Measurements from ENCODE around the gene JCAD. TPM values are rescaled to one million over a fixed set of nuclear protein-coding genes. Genes with fewer than 3 reads are reported as not detected.

Gene JCAD
- total RNA-seq, 1 experiment from 2014 or later = 0.77 TPM

DNA sequence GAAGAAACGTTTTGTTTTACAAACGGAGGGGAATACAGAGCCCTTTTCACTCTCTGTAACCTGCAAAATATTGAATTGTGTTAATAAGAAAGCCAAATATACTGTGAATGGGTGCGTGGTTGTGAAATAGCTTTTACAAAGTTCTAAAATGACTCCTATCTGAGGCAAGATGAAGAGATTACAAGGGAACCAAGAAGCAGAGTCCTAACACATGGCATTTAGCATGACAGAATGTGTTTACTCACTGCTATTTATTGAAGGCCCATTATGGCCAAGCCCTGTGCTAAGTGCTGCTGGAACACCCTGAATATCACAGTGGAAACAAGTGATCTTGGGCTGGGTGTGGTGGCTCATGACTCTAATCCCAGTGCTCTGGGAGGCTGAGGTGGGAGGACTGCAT, 12.9 kb downstream of the JCAD start:
- Histone ChIP-seq H3K4me1 (ENCODE audit: insufficient read depth, low read length) (no peaks in the 10 kb centered on the region), H4K8ac (replicated peaks; ENCODE audit: insufficient read length, low read depth, low read length) (no peak overlapping the region), H2BK5ac (ENCODE audit: insufficient read length, low read length) (no peak overlapping the region), H4K20me1 (ENCODE audit: control insufficient read depth, insufficient read depth, insufficient read length) (no peaks in the 10 kb centered on the region), H2BK15ac (ENCODE audit: low read depth, low read length) (no peak overlapping the region), H3T11ph (ENCODE audit: low read length) (no peak overlapping the region), H3K4me2 (ENCODE audit: insufficient read depth, insufficient read length, low read length) (no peak overlapping the region), H3K18ac (ENCODE audit: insufficient read length, low read depth, low read length) (no peak overlapping the region), H3K14ac (ENCODE audit: insufficient read depth, low read length) (no peak overlapping the region), H3K79me2 (ENCODE audit: insufficient read depth, low read length) (no peaks in the 10 kb centered on the region), H3K56ac (ENCODE audit: insufficient read length, low read depth, low read length) (no peak overlapping the region), H3K4ac (ENCODE audit: low read depth, low read length) (no peak overlapping the region), H2AK5ac (ENCODE audit: insufficient read length, low read length) (no peak overlapping the region), H2BK20ac (ENCODE audit: low read depth, low read length, poor library complexity, severe bottlenecking) (no peak overlapping the region), H3K9ac (ENCODE audit: extremely low read depth, insufficient read length, low read length) (no peak overlapping the region), H3K27ac (ENCODE audit: insufficient read length, low read depth, low read length) (no peak overlapping the region), H4K5ac (ENCODE audit: insufficient read length, low read depth, low read length) (no peak overlapping the region), H3K9me3 (ENCODE audit: control insufficient read depth, low read depth, low read length) (no peaks in the 10 kb centered on the region), H3K79me1 (ENCODE audit: insufficient read depth, low read depth, low read length, poor library complexity, severe bottlenecking) (no peaks in the 10 kb centered on the region), H2BK12ac (ENCODE audit: insufficient read length, low read depth, low read length) (no peak overlapping the region), H3K23me2 (ENCODE audit: insufficient read length, low read depth, low read length, poor library complexity, severe bottlenecking) (no peaks in the 10 kb centered on the region), H2BK120ac (ENCODE audit: low read depth, low read length, poor library complexity, severe bottlenecking) (no peak overlapping the region), H4K91ac (ENCODE audit: insufficient read length, low read depth, low read length) (no peak overlapping the region), H3K27me3 (ENCODE audit: insufficient read depth, low read length) (no peaks in the 10 kb centered on the region), H3K23ac (ENCODE audit: insufficient read length, low read depth, low read length) (no peak overlapping the region), H2AFZ (ENCODE audit: low read length) (no peak overlapping the region)
- H3K27ac Mint-ChIP-seq = no peak overlapping the region; a peak in 1 of 7 replicates
- TF ChIP-seq, protein P1, sequence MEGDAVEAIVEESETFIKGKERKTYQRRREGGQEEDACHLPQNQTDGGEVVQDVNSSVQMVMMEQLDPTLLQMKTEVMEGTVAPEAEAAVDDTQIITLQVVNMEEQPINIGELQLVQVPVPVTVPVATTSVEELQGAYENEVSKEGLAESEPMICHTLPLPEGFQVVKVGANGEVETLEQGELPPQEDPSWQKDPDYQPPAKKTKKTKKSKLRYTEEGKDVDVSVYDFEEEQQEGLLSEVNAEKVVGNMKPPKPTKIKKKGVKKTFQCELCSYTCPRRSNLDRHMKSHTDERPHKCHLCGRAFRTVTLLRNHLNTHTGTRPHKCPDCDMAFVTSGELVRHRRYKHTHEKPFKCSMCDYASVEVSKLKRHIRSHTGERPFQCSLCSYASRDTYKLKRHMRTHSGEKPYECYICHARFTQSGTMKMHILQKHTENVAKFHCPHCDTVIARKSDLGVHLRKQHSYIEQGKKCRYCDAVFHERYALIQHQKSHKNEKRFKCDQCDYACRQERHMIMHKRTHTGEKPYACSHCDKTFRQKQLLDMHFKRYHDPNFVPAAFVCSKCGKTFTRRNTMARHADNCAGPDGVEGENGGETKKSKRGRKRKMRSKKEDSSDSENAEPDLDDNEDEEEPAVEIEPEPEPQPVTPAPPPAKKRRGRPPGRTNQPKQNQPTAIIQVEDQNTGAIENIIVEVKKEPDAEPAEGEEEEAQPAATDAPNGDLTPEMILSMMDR (conservative IDR thresholded peaks at IDR 0.05) = no peak
- WGBS (ENCODE audit: extremely low coverage, insufficient read length, low lambda C conversion rate) = no CpG with 5 or more reads among the region's 3 CpGs
- peaks cover 20 to 31% of the 10 kb centered on the region in 2 experiments for H3K4me1 Mint-ChIP-seq
- peaks cover 12% of the 10 kb centered on the region for H3K27me3 Mint-ChIP-seq (ENCODE audit: low read depth)
- peaks cover 0 to 4% (median 0%) of the 10 kb centered on the region in 3 experiments; a peak in 1 of 7 replicates for H3K36me3 Mint-ChIP-seq (ENCODE audit: insufficient read depth in 1 of 3, low read depth in 3 of 3)
- DNase-seq = no peak
- no peak overlapping the region for H3K4me3 Mint-ChIP-seq
- H3K9me3 Mint-ChIP-seq = no peaks in the 10 kb centered on the region
